ENCODE measurements around the gene PNO1.

GRCh38 chr2:68193787-68194372, 36.2 kb downstream of the PNO1 start:
- TF ChIP-seq TAF1 (IDR thresholded peaks at IDR 0.05; ENCODE audit: borderline replicate concordance, insufficient read depth, low read length) (no peak), POLR2AphosphoS5 (IDR thresholded peaks at IDR 0.05; ENCODE audit: low read depth, low read length) (no peak), REST (IDR thresholded peaks at IDR 0.05; ENCODE audit: insufficient read depth in 1 of 2, low read depth in 2 of 2, low read length in 2 of 2) (no peak)

Measured in PFSK-1 (cell line).